ENCODE measurements around the gene REST. TPM values are rescaled to one million over a fixed set of nuclear protein-coding genes. Genes with fewer than 3 reads are reported as not detected.
"Not testable (repeated sequence)": the region's sequence is repeated elsewhere in the genome, so short reads cannot be mapped to it uniquely, and the experiment has no call there.

REST gene
- total RNA-seq, 1 experiment from 2014 or later: 38.8 TPM

GRCh38 chr4:56914336-56914735, 6.6 kb downstream of the REST start:
- H3K4me1 ChIP-seq (ENCODE audit: control insufficient read depth, insufficient read depth, low read length): peaks cover 10% of the 10 kb centered on the region
- DNase-seq (ENCODE audit: low read depth, low spot score) (no peak), ATAC-seq (no peak)
- no peaks in the 10 kb centered on the region; the same call in 1 of the 2 replicates for H3K36me3 ChIP-seq (ENCODE audit: control insufficient read depth, insufficient read depth, low read length)
- ChIA-PET CTCF (no interaction called here), POLR2A (no interaction called here)
- in situ Hi-C loops (cut with HindIII; ENCODE audit: low pct_unique_long_range_greater_than_20kb, low sequenced_read_pairs) (no loop called here), intact Hi-C loops (cut with micrococcal nuclease; ENCODE audit: unreplicated experiment) (no loop called here)
- no peaks in the 10 kb centered on the region for H3K9me3 ChIP-seq (ENCODE audit: control insufficient read depth, insufficient read depth, low read depth, low read length)
- no peaks in the 10 kb centered on the region for H3K27me3 ChIP-seq (ENCODE audit: control insufficient read depth, insufficient read depth, low read length)
- BruUV-seq (replicated peaks): no TSS peak
- H3K4me3 ChIP-seq (ENCODE audit: low read depth in 2 of 2, low read length in 2 of 2): no peak overlapping the region
- TF ChIP-seq TCF7L2 (IDR thresholded peaks at IDR 0.05; ENCODE audit: low read depth, low read length): no peak
- no peak for TF ChIP-seq REST (IDR thresholded peaks at IDR 0.05; ENCODE audit: insufficient read depth in 1 of 2, low read depth in 2 of 2, low read length in 1 of 2)
- no peak for TF ChIP-seq SIN3A (IDR thresholded peaks at IDR 0.05; ENCODE audit: borderline replicate concordance, insufficient read depth, low read depth, low read length)
- no peak for TF ChIP-seq CTCF (IDR thresholded peaks at IDR 0.05)
- no peak for TF ChIP-seq POLR2AphosphoS5 (IDR thresholded peaks at IDR 0.05; ENCODE audit: low read depth, low read length)
- no peak overlapping the region for H3K27ac ChIP-seq (ENCODE audit: low read length)

- H3K36me3 ChIP-seq (ENCODE audit: control insufficient read depth, insufficient read depth, low read length); CTCF ChIA-PET: not testable (repeated sequence)
Measured at GRCh38 chr4:56914977-56915376, 7.3 kb downstream of the REST start.

GRCh38 chr4:56927196-56927595, 19.5 kb downstream of the REST start:
- no peaks in the 10 kb centered on the region for H3K9me3 ChIP-seq (ENCODE audit: control insufficient read depth, insufficient read depth, low read depth, low read length)
- ATAC-seq (no peak), DNase-seq (ENCODE audit: low read depth, low spot score) (no peak)
- TF ChIP-seq REST (IDR thresholded peaks at IDR 0.05; ENCODE audit: insufficient read depth in 1 of 2, low read depth in 2 of 2, low read length in 1 of 2): no peak
- TF ChIP-seq SIN3A (IDR thresholded peaks at IDR 0.05; ENCODE audit: borderline replicate concordance, insufficient read depth, low read depth, low read length): no peak
- no peak for TF ChIP-seq CTCF (IDR thresholded peaks at IDR 0.05)
- CTCF ChIA-PET: no interaction called here
- H3K27ac ChIP-seq (ENCODE audit: low read length): no peak overlapping the region
- POLR2A ChIA-PET: no interaction called here
- no peaks in the 10 kb centered on the region; the same call in none of the 2 replicates for H3K36me3 ChIP-seq (ENCODE audit: control insufficient read depth, insufficient read depth, low read length)
- no peaks in the 10 kb centered on the region for H3K27me3 ChIP-seq (ENCODE audit: control insufficient read depth, insufficient read depth, low read length)
- H3K4me1 ChIP-seq (ENCODE audit: control insufficient read depth, insufficient read depth, low read length): no peaks in the 10 kb centered on the region
- in situ Hi-C loops (cut with HindIII; ENCODE audit: low pct_unique_long_range_greater_than_20kb, low sequenced_read_pairs): no loop called here
- H3K4me3 ChIP-seq (ENCODE audit: low read depth in 2 of 2, low read length in 2 of 2): no peak overlapping the region
- BruUV-seq (replicated peaks): no TSS peak
- intact Hi-C loops (cut with micrococcal nuclease; ENCODE audit: unreplicated experiment): no loop called here

More at GRCh38 chr4:56914977-56915376, 7.3 kb downstream of the REST start:
- BruUV-seq (replicated peaks); ATAC-seq; H3K4me1 ChIP-seq (ENCODE audit: control insufficient read depth, insufficient read depth, low read length); H3K27ac ChIP-seq (ENCODE audit: low read length); H3K9me3 ChIP-seq (ENCODE audit: control insufficient read depth, insufficient read depth, low read depth, low read length); in situ Hi-C loops (cut with HindIII; ENCODE audit: low pct_unique_long_range_greater_than_20kb, low sequenced_read_pairs); H3K4me3 ChIP-seq (ENCODE audit: low read depth in 2 of 2, low read length in 2 of 2); H3K27me3 ChIP-seq (ENCODE audit: control insufficient read depth, insufficient read depth, low read length); intact Hi-C loops (cut with micrococcal nuclease; ENCODE audit: unreplicated experiment); DNase-seq (ENCODE audit: low read depth, low spot score): not testable (repeated sequence)
- POLR2A ChIA-PET: interaction anchor here (0.6 kb wide), 1 partner anchor 64 kb away, joined by 11 read pairs; no protein-coding TSS in a partner anchor

Measured in Panc1 (cell line).